GM19455 (cell line): ENCODE results near the gene UBE2S.

Source experiments
- ATAC-seq: cut with Tn5 transposase; IDR thresholded peaks from one replicate; pipeline ENCODE4 v1.9.1; 2021; ENCODE audit not compliant: unreplicated experiment

UBE2S gene

DNA sequence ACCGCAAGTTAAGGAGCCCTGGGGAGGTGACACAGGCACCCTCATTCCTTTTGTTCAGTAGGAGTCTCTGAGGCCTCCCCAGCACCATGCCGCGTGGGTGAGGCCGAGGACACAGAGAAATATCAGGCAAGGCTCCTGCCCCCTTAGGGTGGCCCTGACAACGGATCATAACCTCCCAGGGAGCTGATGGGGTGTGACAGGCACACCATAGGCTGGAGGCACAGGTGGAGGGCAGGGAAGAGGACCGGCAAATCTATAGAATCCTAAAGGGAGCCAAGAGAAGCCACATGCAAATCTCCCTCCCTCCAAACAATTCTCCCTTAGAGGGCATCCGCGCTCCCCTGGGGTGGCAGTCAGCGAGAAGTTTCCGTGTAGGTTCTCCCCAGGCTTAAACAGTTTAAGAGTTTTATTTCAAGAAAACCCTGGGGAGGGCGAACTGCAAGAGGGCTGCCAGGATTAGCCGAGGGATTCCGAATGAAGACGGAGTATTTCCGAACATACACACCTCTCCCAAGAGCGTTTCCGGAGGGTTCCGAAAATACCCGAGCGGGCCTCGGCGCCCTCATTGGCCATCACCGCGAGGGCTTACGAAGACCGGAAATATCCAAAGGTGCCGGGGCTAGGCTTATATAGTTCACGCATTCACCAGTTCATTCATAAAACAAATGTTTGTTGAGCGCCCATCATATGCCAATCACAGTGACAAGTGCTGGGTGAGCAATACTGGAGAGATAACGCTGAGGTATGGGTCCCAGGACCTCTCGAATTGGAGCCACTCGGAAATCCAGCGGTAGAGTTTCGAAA, 22.5 kb downstream of the UBE2S start:
- ATAC-seq: peak; percentile 68

DNA sequence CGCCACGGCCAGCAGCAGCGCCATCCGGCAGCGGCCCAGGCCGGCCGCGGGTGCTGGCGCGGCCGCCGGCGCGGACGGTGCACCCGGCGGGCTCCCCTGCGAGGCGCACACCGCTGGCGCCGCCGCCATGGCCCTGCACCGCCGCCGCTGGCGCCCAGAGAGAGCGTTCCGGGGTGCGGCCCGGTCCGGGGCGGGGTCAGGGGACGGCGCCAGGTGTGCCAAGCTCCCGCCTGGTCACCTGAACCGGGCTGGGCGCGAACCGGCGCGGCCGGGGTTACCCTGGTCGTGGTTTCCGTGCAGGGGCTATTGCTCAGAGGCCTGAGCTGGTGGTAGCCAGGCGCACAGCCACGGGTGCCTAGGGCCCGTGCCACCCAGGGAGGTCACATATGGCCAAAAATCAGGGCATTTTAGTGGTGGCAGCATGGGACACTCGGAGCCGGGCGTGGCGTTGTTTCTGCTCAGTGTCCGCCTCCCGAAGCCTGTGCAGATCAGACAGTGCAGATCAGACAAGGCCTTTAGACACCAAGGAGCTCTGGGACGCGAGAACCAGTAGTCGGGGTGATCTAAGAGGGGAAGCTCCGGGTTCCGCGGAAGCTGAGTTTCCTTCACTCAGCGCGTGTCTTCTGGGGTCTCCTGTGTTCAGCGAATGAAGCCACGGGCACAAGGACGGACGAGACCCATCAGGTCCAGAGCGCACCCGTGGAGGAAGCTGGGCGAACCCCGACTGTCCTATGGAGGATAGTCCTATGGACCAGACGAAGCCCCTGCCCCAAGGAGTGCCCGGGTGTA, 23.3 kb downstream of the UBE2S start, which contains the start of gene TMEM238:
TMEM238 (minus strand) TSS at position 162 of the 789 bp plus-strand sequence; CDS start at position 129, 33 bp downstream.
- ATAC-seq: no peak

DNA sequence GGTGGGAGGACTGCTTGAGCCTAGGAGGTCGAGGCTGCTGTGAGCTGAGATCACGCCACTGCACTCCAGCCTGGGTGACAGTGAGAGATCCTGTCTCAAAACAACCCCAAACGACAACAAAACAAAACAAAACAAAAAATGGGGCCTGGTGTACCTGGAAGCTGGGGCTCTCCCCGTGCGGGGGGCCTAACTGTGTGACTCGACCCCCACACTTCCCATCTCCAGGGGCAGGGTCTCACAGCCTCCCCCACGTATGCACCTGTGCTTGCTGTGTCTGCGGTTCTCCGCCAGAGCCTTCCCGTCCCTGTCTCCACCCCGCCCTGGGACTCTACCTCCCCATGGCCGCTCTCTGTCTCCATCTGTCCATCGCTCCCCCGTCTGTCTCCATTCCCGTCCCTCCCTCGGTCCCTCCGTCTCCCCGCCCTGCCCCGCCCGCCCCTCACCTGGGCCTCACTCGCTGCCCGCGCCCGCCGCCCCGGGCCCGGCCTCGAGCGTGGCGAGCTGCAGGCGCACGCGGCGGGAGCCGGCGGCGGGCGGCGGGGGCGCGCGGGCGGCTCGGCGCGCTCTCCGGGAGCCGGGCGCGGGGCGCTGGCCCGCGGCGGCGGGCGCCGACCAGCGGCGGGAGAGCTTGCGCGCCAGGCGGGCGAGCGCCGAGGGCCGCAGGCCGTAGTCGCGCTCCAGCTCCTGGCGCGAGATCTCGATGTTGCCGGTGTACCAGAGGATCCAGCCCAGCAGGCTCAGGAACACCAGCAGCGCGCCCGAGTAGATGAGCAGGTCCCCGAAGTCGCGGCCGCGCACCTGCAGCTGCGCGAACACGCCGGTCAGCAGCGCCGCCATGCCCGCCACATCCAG, 24.1 kb downstream of the UBE2S start:
- no peak for ATAC-seq

DNA sequence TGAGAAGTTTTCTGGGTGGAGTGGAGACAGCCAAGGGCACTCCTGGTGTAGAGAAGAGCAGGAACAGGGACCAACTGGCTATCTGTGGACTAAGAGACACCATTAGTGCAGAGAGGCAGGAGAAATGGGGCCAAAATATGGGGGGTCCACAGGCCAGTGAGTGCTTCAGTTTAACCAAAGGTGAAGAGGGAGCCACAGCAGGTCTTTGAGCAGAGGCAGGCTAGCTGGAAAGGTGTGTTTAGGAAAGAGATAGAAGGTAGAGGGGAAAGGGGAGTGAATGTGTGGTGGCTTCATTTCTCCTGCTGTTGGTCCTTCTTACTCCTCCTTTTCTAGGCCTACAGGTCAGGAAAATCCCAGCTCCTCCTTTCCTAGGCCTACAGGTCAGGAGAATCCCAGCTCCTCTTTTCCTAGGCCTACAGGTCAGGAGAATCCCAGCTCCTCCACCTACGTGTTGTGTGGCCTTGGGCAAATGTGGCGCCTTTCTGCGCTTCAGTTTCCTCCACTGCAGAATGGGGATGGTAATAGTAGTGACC, 25.0 kb downstream of the UBE2S start:
- ATAC-seq: no peak

DNA sequence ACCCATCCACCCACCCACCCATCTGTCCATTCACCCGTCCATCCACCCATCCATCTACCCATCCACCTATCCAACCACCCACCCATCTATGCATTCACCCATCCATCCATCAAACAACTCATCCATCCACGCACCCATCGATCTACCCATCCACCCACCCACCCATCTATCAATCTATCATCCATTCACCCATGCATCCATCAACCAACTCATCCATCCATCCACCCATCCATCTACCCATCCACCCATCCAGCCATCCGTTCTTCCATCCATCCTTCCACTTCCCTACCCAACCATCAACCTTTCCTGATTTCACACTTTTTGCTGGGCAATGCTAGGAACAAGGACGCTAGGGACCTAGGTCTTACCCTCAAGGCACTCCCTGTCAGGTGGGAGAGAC, 25.6 kb downstream of the UBE2S start:
- no peak for ATAC-seq

- ATAC-seq: no peak
Measured at GRCh38 chr19:55379174-55379573, 28.4 kb downstream of the UBE2S start.

DNA sequence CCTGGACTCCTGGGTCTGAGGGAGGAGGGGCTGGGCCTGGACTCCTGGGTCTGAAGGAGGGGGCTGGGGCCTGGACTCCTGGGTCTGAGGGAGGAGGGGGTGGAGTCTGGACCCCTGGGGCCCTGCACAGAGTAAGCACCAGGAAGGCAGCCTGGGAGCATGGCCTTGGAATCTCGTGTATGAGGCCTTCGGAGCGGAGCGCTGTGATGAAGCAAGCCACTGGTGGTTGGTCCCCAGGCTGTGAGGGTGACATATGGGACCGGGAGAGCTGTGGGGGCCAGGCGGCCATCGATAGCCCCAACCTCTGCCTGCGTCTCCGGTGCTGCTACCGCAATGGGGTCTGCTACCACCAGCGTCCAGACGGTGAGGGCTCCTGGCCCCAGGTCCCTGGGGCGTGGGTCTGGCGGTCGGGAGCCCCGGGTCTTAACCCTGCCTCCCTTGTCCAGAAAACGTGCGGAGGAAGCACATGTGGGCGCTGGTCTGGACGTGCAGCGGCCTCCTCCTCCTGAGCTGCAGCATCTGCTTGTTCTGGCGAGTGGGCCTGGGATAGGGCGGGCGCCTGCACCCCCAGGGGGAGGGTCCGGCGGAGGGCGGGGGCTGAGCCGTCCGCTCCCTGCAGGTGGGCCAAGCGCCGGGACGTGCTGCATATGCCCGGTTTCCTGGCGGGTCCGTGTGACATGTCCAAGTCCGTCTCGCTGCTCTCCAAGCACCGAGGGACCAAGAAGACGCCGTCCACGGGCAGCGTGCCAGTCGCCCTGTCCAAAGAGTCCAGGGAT, 30.0 kb downstream of the UBE2S start:
- no peak for ATAC-seq

GRCh38 chr19:55376241-55376933, 31.2 kb downstream of the UBE2S start, which contains the start of gene TMEM190:
TMEM190 (plus strand) TSS chr19:55376826; CDS start chr19:55376854, 28 bp downstream.
- no peak for ATAC-seq

- no peak for ATAC-seq
Measured at GRCh38 chr19:55373993-55374757, 33.4 kb downstream of the UBE2S start.

DNA sequence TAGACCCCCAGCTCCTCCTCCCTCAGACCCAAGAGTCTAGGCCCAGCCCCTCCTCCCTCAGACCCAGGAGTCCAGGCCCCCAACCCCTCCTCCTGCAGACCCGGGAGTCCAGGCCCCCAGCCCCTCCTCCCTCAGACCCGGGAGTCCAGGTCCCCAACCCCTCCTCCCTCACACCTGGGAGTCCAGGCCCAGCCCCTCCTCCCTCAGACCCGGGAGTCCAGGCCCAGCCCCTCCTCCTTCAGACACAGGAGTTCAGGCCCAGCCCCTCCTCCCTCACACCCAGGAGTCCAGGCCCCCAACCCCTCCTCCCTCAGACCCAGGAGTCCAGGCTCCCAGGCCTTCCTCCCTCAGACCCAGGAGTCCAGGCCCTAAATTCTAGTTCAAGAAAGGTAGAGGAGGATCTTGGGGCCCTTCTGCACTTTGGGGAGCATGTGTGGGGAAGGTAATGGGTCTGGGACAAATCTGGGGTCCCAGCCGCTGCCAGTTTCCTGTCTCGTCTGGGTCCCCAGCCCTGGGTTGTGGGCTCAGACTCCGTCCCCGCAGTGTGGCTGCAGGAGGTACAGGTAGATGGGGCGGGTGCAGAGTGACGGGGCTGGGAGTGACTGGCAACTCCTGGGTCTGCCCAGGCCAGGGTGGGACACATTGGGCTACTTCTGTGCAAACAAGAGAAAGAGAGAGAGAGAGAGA, 34.1 kb downstream of the UBE2S start:
- ATAC-seq: no peak

- ATAC-seq: no peak
Measured at GRCh38 chr19:55372316-55373081, 35.1 kb downstream of the UBE2S start.

DNA sequence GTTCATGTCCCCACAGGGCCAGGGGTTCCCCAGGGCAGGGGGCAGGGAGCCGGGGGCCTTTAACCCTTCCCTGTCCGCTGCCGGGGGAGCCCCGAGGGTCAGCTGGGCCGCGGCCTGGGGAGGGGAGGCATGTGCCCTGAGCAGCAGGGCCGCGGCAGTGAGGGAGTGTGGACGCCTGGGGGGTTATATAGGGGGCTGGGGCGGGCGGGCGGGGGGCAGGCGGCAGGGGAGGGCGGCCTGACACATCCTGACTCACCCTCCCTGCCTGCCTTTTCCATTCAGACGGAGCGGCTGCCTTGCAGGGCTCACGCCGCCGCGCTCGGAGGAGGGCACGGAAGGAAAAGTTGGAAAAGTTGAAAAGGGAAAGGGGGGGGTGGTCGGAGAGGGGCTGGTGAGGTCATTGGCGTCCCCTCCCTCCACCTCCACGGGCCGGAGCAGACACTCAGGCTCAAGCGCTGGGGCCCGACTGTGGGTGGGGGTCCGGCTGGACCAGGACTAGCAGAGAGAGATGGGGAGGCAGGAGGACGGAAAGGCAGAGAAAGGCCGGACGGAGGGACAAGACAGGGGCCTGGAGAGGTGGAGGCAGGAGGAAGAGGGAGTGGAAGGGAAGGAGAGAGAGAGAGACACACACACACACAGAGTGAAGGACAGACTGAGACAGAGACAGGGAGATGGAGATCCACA, 37.1 kb downstream of the UBE2S start, which contains the start of gene IL11:
IL11 (minus strand) TSS at position 159 of the 684 bp plus-strand sequence; CDS start at position 6, 153 bp downstream.
- no peak for ATAC-seq

DNA sequence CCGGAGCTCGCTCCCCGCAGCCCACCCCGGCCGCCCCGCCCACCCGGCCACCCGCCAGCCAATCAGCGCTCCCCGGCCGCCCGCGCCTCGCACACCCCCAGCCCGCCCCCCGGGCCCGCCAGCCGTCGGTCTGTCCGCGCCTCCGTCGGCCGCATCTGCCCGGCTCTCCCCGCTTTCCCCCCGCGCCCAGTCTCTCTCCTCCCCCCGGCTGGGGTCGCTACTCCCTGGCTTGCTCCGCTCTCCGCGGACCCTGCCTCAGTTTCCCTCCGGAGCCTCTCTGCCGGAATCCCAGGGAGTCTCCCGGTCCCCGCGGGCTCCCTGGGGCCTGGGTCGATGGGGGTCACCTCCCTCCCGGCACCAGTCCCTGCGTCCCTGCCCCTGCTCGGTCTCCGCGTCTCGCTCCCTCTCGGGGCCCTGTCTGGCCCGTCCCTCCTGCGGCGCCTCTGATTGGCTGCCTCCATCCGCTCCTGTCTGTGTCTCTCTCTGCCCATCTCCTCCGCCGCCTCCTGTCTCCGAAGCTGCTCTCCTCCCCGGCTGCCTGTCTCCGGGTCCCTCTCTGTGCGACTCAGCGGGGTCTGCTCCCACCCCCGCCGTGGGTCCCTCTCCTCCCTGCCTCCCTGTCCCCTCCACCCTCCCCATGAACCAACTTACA, 37.8 kb downstream of the UBE2S start:
- ATAC-seq: no peak

DNA sequence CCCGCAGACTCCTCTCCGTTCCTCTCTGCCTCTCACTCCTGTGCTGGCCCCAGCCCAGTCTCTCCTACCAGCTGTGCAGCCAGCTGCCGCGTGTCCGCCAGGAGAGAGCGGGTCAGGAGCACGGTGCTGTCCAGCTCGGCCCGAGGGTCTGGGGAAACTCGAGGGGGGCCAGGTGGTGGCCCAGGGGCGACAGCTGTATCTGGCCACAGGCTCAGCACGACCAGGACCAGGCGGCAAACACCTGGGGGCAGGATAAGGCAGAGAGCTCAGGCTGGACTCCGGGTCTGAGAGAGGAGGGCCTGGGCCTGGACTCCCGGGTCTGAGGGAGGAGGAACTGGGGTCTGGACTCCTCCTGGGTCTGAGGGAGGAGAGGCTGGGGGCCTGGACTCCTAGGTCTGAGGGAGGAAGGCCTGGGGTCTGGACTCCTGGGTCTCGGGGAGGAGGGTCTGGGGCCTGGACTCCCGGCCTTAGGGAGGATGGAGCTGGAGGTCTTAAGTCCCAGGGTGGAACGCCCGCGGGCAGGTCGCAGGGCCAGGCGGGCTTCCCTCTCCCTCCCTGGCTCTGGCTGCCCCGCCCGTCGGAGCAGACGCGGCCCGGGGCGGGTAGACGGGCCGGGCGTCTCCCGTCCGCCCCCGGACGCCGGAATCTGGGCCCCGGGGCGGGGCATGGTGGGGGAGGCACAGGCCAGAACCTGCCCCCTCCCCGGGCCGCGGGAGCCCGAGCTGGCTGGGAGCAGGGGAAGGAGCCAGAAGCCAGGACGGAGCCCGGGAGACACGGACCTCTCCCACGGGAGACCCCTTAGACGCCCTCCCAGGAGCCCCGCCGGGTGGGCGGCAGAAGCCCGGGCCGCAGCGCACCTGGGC, 38.7 kb downstream of the UBE2S start:
- no peak for ATAC-seq

- no peak for ATAC-seq
Measured at GRCh38 chr19:55368106-55368505, 39.5 kb downstream of the UBE2S start.
